ENCODE measurements around the gene SNU13. TPM values are rescaled to one million over a fixed set of nuclear protein-coding genes. Genes with fewer than 3 reads are reported as not detected.

SNU13 gene
- total RNA-seq, 1 experiment from 2014 or later: 283 TPM

DNA sequence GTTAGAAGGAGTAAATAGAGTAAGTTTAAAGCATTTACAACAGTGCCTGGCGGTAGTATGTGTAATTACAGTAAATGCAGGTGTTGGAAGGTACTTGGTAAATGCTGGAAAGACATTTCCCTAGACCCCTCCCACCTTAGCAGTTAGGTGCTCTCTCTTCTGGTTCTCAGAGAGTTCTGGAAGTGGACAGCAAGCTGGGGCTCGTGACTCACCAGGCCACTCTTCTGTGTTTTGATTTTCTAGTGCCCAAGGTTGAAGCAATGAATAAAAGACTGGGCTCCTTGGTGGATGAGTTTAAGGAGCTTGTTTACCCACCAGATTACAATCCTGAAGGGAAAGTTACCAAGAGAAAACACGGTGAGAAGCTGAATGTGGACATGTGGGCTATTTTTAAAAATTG lies 27.6 kb downstream of the SNU13 start (continued):
- TF ChIP-seq CTCF (IDR thresholded peaks at IDR 0.05 in 2 of 3, conservative IDR thresholded peaks at IDR 0.05 in 1 of 3; ENCODE audit: borderline replicate concordance in 1 of 3, insufficient read depth in 1 of 3, low read depth in 2 of 3, low read length in 2 of 3) (no peak), EZH2phosphoT487 (IDR thresholded peaks at IDR 0.05; ENCODE audit: borderline replicate concordance) (no peak), RAD21 (IDR thresholded peaks at IDR 0.05; ENCODE audit: low read depth) (no peak), CBX3 (IDR thresholded peaks at IDR 0.05; ENCODE audit: low read depth) (no peak), JUND (IDR thresholded peaks at IDR 0.05) (no peak), ELF1 (IDR thresholded peaks at IDR 0.05; ENCODE audit: borderline replicate concordance, low read depth) (no peak), SRF (IDR thresholded peaks at IDR 0.05; ENCODE audit: low read depth) (no peak), FOSL1 (IDR thresholded peaks at IDR 0.05; ENCODE audit: low read depth) (no peak), POLR2A (IDR thresholded peaks at IDR 0.05; ENCODE audit: borderline replicate concordance, extremely low read depth, insufficient read depth, insufficient read length) (no peak), ATF3 (IDR thresholded peaks at IDR 0.05) (no peak), CEBPB (IDR thresholded peaks at IDR 0.05; ENCODE audit: low read depth) (no peak), SIN3A (IDR thresholded peaks at IDR 0.05; ENCODE audit: low read depth) (no peak)

DNA sequence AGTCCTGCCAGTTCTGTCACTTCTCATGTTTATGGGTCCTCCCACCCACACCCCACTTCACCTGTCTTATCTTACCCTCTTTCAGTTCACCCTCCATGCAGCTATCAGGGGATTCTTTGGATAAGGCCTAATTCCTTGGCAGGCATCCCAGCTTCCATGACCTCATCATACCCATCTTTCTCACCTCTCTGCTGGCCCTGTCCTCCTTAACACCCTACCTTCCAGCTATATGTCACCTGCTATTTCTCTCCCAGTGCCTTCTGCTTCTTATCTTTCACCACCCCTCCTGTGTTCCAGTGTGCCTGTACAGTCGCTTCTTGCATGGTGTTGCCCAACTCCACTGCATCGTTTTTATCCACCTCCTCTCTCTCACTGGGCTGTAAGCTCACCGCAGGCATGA lies 28.3 kb downstream of the SNU13 start:
- peaks cover 57 to 81% of the 10 kb centered on the region in 2 experiments for H3K36me3 ChIP-seq (ENCODE audit: control insufficient read depth in 1 of 2, insufficient read depth in 2 of 2, low read length in 2 of 2)
- no peak overlapping the region for H3K4me2 ChIP-seq (ENCODE audit: low read length)
- intact Hi-C loops (cut with micrococcal nuclease): no loop called here
- ChIA-PET RAD21 (ENCODE audit: low non-redundant PET in 1 of 2, low total read pairs in 2 of 2, uncharacterized antibody in 2 of 2, unreplicated experiment in 2 of 2) (interaction anchor here in 1 of 2 experiments (0.7 kb wide), 1 partner anchor 32 kb away, joined by 3 read pairs; no protein-coding TSS in a partner anchor), POLR2A (no interaction called here), CTCF (no interaction called here)
- H3K9me2 ChIP-seq (ENCODE audit: insufficient read depth): no peaks in the 10 kb centered on the region
- H3K9ac ChIP-seq (ENCODE audit: low read length): no peak overlapping the region
- H3K4me1 ChIP-seq (ENCODE audit: control insufficient read depth in 1 of 2, insufficient read depth in 2 of 2, low read length in 2 of 2): no peaks in the 10 kb centered on the region
- DNase-seq (ENCODE audit: low read depth, low spot score) (no peak), ATAC-seq (no peak)
- peaks cover 32% of the 10 kb centered on the region; the same call in 1 of the 2 replicates for H3K79me2 ChIP-seq (ENCODE audit: insufficient read depth, low read length)
- peaks cover 8% of the 10 kb centered on the region; the same call in 1 of the 2 replicates for H4K20me1 ChIP-seq (ENCODE audit: insufficient read depth)
- H2AFZ ChIP-seq (ENCODE audit: low read depth, low read length, poor library complexity, severe bottlenecking): no peak overlapping the region
- no peak overlapping the region for H3K27ac ChIP-seq (ENCODE audit: low read depth, low read length)
- H3K9me3 ChIP-seq (ENCODE audit: control insufficient read depth in 1 of 2, insufficient read depth in 1 of 2, low read depth in 1 of 2, low read length in 2 of 2): no peaks in the 10 kb centered on the region
- H3K27me3 ChIP-seq (ENCODE audit: insufficient read depth, low read length): no peaks in the 10 kb centered on the region
- H3K4me3 ChIP-seq (replicated peaks in 1 of 2; ENCODE audit: low read depth in 1 of 2, low read length in 2 of 2): no peak overlapping the region
- BruUV-seq (replicated peaks): no TSS peak
- TF ChIP-seq, protein P1, sequence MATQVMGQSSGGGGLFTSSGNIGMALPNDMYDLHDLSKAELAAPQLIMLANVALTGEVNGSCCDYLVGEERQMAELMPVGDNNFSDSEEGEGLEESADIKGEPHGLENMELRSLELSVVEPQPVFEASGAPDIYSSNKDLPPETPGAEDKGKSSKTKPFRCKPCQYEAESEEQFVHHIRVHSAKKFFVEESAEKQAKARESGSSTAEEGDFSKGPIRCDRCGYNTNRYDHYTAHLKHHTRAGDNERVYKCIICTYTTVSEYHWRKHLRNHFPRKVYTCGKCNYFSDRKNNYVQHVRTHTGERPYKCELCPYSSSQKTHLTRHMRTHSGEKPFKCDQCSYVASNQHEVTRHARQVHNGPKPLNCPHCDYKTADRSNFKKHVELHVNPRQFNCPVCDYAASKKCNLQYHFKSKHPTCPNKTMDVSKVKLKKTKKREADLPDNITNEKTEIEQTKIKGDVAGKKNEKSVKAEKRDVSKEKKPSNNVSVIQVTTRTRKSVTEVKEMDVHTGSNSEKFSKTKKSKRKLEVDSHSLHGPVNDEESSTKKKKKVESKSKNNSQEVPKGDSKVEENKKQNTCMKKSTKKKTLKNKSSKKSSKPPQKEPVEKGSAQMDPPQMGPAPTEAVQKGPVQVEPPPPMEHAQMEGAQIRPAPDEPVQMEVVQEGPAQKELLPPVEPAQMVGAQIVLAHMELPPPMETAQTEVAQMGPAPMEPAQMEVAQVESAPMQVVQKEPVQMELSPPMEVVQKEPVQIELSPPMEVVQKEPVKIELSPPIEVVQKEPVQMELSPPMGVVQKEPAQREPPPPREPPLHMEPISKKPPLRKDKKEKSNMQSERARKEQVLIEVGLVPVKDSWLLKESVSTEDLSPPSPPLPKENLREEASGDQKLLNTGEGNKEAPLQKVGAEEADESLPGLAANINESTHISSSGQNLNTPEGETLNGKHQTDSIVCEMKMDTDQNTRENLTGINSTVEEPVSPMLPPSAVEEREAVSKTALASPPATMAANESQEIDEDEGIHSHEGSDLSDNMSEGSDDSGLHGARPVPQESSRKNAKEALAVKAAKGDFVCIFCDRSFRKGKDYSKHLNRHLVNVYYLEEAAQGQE (IDR thresholded peaks at IDR 0.05; ENCODE audit: low read depth): no peak
- TF ChIP-seq EGR1 (IDR thresholded peaks at IDR 0.05; ENCODE audit: low read depth) (no peak), ZNF274 (IDR thresholded peaks at IDR 0.05; ENCODE audit: low read depth, low read length) (no peak), SP1 (IDR thresholded peaks at IDR 0.05; ENCODE audit: low read depth) (no peak), ZBTB33 (IDR thresholded peaks at IDR 0.05; ENCODE audit: extremely low read depth, insufficient replicate concordance, low read length) (no peak), YY1 (IDR thresholded peaks at IDR 0.05; ENCODE audit: extremely low read depth, insufficient replicate concordance, low read depth, low read length) (no peak), RAD21 (IDR thresholded peaks at IDR 0.05; ENCODE audit: low read depth) (no peak), SRF (IDR thresholded peaks at IDR 0.05; ENCODE audit: low read depth) (no peak)
